Measurements from ENCODE around the gene RTTN. TPM values are rescaled to one million over a fixed set of nuclear protein-coding genes. Genes with fewer than 3 reads are reported as not detected.

RTTN gene
- total and polyA plus RNA-seq, 2 of the 4 experiments (the other 2 are of a cell fraction): 5.8 to 19.9 TPM

DNA sequence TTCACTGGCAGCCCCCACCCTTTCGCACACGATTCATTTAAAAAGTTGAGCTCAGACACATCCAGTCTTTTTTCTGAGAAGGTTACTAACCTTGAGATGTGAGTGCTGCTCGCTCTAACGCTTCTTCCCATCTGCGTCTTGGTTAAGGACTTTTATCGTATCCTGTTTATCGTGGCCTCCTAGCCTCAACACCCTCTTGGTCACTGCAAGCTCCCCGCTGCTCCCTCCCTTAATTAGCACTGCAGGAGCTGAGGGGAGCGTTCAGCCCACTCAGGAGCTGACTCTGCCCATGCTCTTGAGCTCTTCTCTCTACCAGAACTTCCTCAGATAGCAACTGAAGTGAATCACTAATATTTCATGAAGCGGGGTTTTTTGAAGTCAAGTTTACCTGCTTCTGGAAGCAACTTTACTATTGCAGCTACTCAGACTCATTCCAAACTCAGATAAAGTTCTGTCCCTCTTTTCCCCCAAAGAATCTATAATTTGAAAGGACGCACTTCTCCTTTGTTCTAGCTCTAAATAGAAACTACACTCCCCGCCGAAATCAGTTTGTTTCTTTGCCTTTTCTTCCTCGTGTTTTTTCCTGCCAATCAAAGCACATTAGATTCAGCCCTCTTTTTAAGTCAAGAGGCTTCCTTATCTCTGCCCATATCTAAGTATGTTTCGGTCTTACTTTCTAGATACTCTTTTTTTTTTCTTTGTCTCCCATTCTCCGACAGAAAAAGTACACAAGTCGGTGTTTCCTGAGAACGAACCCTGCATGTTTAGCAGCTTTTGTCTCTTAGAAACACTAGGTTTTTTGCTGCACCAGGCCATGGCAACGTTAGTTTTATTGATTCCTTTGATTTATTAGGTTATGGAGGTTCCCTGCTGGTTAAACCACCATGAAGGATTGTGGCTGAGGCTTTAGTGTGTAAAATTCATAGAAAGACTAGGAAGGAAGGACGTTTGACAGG lies 248.5 kb downstream of the RTTN start:
- WGBS, 2 experiments (ENCODE audit: extremely low coverage in 2 of 2, insufficient read length in 1 of 2): 73% methylated on average over 6 of the region's 20 CpGs; no CpG with 5 or more reads in 1 of the 2 experiments
- no peak overlapping the region for H4K5ac ChIP-seq (ENCODE audit: low read depth, low read length)
- BruUV-seq (replicated peaks): no TSS peak
- dilution Hi-C loops (cut with HindIII; ENCODE audit: low sequenced_read_pairs, unreplicated experiment): no loop called here
- DNase-seq (no peak), ATAC-seq (ENCODE audit: low read depth) (no peak)
- no peak overlapping the region for H4K91ac ChIP-seq (ENCODE audit: insufficient read depth, low read depth, low read length)
- H2BK5ac ChIP-seq (ENCODE audit: low read depth, low read length, poor library complexity, severe bottlenecking): no peak overlapping the region
- no peaks in the 10 kb centered on the region for H3K9me1 ChIP-seq (ENCODE audit: insufficient read depth, low read length)
- H4K8ac ChIP-seq (ENCODE audit: low read depth in 2 of 2, low read length in 2 of 2): no peak overlapping the region
- no peaks in the 10 kb centered on the region for H3K27me3 ChIP-seq (ENCODE audit: control insufficient read depth, insufficient read depth, low read length)
- no peak overlapping the region for H3K18ac ChIP-seq (ENCODE audit: low read depth, low read length)
- no peak overlapping the region for H2AK5ac ChIP-seq (ENCODE audit: low read depth, low read length)
- no peak overlapping the region for H3K4ac ChIP-seq (ENCODE audit: low read depth, low read length)
- ChIA-PET CTCF (interaction anchor here (0.7 kb wide), 1 partner anchor 176 kb away, joined by 3 read pairs; no protein-coding TSS in a partner anchor), POLR2A (ENCODE audit: unreplicated experiment) (no interaction called here)
- no peak overlapping the region for H3K56ac ChIP-seq (ENCODE audit: extremely low read depth, insufficient read depth, low read length)
- no peaks in the 10 kb centered on the region for H3K36me3 ChIP-seq (ENCODE audit: control insufficient read depth, insufficient read depth, low read length)
- no peak overlapping the region for H2BK20ac ChIP-seq (ENCODE audit: low read depth, low read length)
- H4K20me1 ChIP-seq (ENCODE audit: insufficient read depth, low read length): no peaks in the 10 kb centered on the region
- H3K4me2 ChIP-seq (ENCODE audit: low read depth, low read length): no peak overlapping the region
- no peak overlapping the region for H2BK15ac ChIP-seq (ENCODE audit: low read depth, low read length)
- no peak overlapping the region for H3K9ac ChIP-seq (ENCODE audit: low read depth, low read length)
- H3K79me1 ChIP-seq (ENCODE audit: low read depth in 1 of 2, low read length in 2 of 2): no peaks in the 10 kb centered on the region
- H3K4me3 ChIP-seq (ENCODE audit: insufficient read depth, low read depth, low read length): no peak overlapping the region
- no peaks in the 10 kb centered on the region for H3K4me1 ChIP-seq (ENCODE audit: control insufficient read depth, insufficient read depth, low read length)
- no peak overlapping the region for H2BK120ac ChIP-seq (ENCODE audit: low read depth, low read length)
- H3K9me3 ChIP-seq (ENCODE audit: control insufficient read depth, insufficient read depth, low read length): no peaks in the 10 kb centered on the region
- intact Hi-C loops (cut with micrococcal nuclease): no loop called here
- in situ Hi-C loops (cut with MboI; ENCODE audit: low sequenced_read_pairs): no loop called here
- no peak overlapping the region for H3K27ac ChIP-seq (ENCODE audit: insufficient read depth, low read length)
- no peak overlapping the region for H2AFZ ChIP-seq (replicated peaks; ENCODE audit: low read length, poor library complexity)
- no peak overlapping the region for H3K23ac ChIP-seq (ENCODE audit: low read depth, low read length)
- no peak overlapping the region for H2AK9ac ChIP-seq (replicated peaks; ENCODE audit: low read depth, low read length, poor library complexity)
- no peak overlapping the region for H3K14ac ChIP-seq (replicated peaks; ENCODE audit: low read depth, low read length)
- TF ChIP-seq MAFK (IDR thresholded peaks at IDR 0.05; ENCODE audit: low read depth, low read length) (no peak), FOS (IDR thresholded peaks at IDR 0.05; ENCODE audit: low read depth, low read length) (no peak), ELK1 (IDR thresholded peaks at IDR 0.05; ENCODE audit: borderline replicate concordance, low read depth, low read length) (no peak), MAZ (IDR thresholded peaks at IDR 0.05; ENCODE audit: borderline replicate concordance, low read depth, low read length) (no peak), RCOR1 (IDR thresholded peaks at IDR 0.05; ENCODE audit: insufficient replicate concordance, low read length) (no peak), MXI1 (IDR thresholded peaks at IDR 0.05; ENCODE audit: borderline replicate concordance, low read depth, low read length) (no peak), CEBPB (IDR thresholded peaks at IDR 0.05; ENCODE audit: low read depth, low read length) (no peak), NFE2L2 (IDR thresholded peaks at IDR 0.05; ENCODE audit: low read depth, low read length) (no peak), BHLHE40 (IDR thresholded peaks at IDR 0.05; ENCODE audit: low read depth, low read length) (no peak), SMC3 (IDR thresholded peaks at IDR 0.05; ENCODE audit: low read depth, low read length) (no peak), POLR2A (IDR thresholded peaks at IDR 0.05; ENCODE audit: low read depth, low read length) (no peak), RAD21 (IDR thresholded peaks at IDR 0.05; ENCODE audit: low read length) (no peak), RFX5 (IDR thresholded peaks at IDR 0.05; ENCODE audit: low read depth, low read length) (no peak)
- TF ChIP-seq, protein P1, sequence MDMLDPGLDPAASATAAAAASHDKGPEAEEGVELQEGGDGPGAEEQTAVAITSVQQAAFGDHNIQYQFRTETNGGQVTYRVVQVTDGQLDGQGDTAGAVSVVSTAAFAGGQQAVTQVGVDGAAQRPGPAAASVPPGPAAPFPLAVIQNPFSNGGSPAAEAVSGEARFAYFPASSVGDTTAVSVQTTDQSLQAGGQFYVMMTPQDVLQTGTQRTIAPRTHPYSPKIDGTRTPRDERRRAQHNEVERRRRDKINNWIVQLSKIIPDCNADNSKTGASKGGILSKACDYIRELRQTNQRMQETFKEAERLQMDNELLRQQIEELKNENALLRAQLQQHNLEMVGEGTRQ (IDR thresholded peaks at IDR 0.05; ENCODE audit: low read depth, low read length): no peak
- TF ChIP-seq, protein P2, sequence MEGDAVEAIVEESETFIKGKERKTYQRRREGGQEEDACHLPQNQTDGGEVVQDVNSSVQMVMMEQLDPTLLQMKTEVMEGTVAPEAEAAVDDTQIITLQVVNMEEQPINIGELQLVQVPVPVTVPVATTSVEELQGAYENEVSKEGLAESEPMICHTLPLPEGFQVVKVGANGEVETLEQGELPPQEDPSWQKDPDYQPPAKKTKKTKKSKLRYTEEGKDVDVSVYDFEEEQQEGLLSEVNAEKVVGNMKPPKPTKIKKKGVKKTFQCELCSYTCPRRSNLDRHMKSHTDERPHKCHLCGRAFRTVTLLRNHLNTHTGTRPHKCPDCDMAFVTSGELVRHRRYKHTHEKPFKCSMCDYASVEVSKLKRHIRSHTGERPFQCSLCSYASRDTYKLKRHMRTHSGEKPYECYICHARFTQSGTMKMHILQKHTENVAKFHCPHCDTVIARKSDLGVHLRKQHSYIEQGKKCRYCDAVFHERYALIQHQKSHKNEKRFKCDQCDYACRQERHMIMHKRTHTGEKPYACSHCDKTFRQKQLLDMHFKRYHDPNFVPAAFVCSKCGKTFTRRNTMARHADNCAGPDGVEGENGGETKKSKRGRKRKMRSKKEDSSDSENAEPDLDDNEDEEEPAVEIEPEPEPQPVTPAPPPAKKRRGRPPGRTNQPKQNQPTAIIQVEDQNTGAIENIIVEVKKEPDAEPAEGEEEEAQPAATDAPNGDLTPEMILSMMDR (conservative IDR thresholded peaks at IDR 0.05; ENCODE audit: low read depth, low read length): no peak
